Measurements from ENCODE around the gene ABHD16A.

The ABHD16A gene

DNA sequence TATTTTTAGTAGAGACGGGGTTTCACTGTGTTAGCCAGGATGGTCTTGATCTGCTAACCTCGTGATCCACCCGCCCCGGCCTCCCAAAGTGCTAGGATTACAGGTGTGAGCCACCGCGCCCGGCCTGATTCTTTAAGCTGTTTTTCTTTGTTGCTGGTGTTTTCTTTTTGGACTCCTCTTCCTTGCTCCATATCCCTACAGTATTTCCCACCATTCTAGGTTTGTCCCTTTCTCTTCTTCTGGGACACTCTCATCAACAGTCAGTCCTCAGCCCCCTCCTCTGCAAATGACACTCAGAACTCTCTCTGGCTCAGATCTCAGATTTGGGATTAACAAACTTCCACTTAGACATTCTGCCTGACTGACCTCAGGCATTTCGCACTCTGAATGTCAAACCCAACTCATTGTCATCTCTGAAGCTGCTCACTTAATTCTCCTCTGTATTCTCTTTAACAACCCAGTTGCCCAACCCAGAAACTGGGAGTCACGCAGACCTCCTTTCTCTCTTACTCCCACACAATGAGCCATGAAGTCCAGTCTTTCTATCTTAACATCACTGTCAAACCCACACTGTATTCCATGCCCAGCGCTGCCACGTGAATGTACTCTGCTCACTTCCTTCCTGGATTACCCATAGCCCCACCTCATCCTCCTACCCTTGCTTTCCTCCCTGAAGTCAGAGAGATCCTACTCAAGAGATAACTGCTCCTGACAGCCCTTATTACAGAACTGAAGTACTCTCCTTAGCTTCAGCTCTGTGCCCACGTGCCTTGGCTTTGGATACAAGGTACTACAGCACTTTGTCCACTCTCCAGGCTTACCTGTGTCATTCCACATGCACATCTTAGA, 22.6 kb upstream of the ABHD16A start:
- no peak for FAIRE-seq
- TF ChIP-seq, protein P1, sequence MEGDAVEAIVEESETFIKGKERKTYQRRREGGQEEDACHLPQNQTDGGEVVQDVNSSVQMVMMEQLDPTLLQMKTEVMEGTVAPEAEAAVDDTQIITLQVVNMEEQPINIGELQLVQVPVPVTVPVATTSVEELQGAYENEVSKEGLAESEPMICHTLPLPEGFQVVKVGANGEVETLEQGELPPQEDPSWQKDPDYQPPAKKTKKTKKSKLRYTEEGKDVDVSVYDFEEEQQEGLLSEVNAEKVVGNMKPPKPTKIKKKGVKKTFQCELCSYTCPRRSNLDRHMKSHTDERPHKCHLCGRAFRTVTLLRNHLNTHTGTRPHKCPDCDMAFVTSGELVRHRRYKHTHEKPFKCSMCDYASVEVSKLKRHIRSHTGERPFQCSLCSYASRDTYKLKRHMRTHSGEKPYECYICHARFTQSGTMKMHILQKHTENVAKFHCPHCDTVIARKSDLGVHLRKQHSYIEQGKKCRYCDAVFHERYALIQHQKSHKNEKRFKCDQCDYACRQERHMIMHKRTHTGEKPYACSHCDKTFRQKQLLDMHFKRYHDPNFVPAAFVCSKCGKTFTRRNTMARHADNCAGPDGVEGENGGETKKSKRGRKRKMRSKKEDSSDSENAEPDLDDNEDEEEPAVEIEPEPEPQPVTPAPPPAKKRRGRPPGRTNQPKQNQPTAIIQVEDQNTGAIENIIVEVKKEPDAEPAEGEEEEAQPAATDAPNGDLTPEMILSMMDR (IDR thresholded peaks at IDR 0.05; ENCODE audit: insufficient read depth, missing control alignments): no peak

DNA sequence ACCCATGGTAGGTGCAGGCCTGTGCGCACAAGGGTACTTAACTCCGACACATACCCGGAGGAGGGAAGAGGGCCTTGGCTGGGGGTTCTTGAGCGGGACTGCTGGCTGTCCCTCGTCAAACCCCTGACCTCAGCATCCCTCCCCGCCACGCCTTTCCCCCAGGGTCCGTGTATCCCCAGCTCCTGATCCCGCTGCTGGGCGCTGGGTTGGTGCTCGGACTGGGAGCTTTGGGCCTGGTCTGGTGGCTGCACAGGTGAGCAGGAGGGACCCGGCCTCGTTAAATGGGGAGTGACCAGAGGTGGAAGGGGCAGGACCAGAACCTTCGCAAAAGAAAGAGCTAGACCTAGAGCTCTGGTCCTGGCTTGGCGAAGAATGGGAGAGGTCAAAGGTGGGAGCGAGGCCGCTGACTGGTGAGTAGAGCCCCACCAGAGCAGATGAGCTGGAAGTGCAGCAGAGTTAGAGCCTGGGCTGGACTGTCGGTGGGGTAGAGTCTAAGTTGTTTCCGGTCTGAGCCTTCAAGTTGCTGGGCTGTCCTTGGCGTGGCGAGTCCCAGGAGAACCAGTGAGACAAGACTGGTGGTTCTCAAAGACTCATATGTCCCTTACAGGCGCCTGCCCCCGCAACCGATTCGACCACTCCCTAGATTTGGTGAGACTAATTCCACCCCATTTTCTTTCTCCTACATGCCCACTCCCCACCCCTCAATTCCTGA, 21.0 kb upstream of the ABHD16A start:
- FAIRE-seq: no peak
- DNase-seq (ENCODE audit: insufficient read length, low spot score): no peak
- TF ChIP-seq, protein P1 (IDR thresholded peaks at IDR 0.05; ENCODE audit: insufficient read depth, missing control alignments): no peak

More for the DNA sequence above, 22.6 kb upstream of the ABHD16A start:
- no peak for DNase-seq (ENCODE audit: insufficient read length, low spot score)

DNA sequence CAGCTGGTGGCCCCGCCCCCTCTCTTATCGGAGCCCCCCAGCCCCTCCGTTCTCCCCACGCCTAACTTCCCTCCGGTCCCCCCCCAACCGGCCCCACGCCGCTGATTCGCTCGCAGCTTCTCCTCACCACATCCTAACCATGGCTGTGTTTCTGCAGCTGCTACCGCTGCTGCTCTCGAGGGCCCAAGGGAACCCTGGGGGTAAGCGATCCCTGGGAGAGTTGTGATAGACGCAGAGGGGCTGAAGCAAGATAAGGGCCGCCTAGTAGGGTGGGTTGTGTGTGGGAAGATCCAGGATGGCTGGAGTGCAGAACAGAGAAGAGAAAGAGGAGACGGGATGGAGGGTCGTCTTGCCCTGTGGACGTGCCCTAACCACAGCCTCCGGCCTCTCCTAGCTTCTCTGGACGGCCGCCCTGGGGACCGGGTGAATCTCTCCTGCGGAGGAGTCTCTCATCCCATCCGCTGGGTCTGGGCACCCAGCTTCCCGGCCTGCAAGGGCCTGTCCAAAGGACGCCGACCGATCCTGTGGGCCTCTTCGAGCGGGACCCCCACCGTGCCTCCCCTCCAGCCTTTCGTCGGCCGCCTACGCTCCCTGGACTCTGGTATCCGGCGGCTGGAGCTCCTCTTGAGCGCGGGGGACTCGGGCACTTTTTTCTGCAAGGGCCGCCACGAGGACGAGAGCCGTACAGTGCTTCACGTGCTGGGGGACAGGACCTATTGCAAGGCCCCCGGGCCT, 20.3 kb upstream of the ABHD16A start, which contains the start of gene MPIG6B:
Gene MPIG6B, plus strand, starts transcription at position 129 of the 735 bp plus-strand sequence. Its CDS starts 11 bp downstream, at position 140.
- no peak for FAIRE-seq
- TF ChIP-seq, protein P1 (IDR thresholded peaks at IDR 0.05; ENCODE audit: insufficient read depth, missing control alignments): no peak
- DNase-seq (ENCODE audit: insufficient read length, low spot score): no peak

DNA sequence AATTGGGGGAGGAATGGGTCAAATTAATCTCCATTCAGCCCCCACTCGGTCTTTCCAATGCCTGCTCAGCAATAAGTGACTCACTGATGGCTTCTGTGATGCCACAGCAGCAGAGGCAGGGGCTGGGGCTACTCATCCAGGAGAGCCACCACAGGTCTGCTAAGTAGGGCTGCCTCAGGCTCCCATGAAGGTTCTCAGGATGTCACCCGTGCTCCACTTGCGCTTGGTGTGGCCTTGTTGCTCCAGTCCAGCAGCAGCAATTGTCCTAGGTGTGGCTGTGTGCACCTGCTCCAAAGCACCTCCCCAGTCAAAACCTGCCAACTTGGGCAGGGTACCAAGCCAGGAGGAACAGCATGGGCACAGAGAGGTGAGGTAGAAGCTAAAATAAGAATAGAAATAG, 19.0 kb upstream of the ABHD16A start:
- TF ChIP-seq, protein P1 (IDR thresholded peaks at IDR 0.05; ENCODE audit: insufficient read depth, missing control alignments): no peak
- DNase-seq (ENCODE audit: insufficient read length, low spot score): no peak
- FAIRE-seq: no peak

DNA sequence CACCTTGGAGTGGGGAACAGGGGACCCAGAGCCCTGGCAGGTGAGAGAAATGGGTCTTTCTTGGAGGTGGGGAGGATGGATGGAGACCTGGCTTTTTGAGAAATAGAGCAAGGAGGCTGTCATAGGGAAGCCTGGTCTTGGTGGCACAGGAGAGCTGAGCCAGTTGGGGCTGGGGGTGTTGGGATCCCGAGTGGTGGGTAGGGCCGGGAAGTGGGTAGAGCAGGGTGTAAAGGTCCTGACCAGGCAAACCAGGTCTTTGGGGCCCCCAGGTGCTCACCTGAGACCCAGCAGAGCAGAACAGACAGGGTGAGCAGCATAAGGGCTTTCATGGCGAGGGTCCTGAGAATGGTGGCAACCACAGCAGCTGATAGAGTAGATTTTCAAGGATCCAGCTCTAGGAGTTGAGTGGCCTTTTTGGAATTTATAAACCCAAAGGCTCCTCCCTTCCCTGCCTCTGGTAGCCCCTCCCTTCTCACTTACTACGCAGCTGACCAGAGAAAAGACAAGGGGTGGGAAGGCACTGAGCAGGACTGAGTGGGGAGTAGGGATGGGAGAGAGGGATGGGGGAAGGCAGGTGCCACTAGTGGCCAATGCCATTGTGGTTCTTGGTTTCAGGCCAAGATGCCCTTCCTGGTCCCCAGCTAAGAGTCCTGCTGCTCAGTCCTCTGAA, 18.4 kb upstream of the ABHD16A start, which contains the start of gene LY6G6C:
Gene LY6G6C, minus strand, starts transcription at position 396 of the 670 bp plus-strand sequence. Its CDS starts 67 bp downstream, at position 329.
- DNase-seq (ENCODE audit: insufficient read length, low spot score): no peak
- no peak for FAIRE-seq
- TF ChIP-seq, protein P1 (IDR thresholded peaks at IDR 0.05; ENCODE audit: insufficient read depth, missing control alignments): no peak

DNA sequence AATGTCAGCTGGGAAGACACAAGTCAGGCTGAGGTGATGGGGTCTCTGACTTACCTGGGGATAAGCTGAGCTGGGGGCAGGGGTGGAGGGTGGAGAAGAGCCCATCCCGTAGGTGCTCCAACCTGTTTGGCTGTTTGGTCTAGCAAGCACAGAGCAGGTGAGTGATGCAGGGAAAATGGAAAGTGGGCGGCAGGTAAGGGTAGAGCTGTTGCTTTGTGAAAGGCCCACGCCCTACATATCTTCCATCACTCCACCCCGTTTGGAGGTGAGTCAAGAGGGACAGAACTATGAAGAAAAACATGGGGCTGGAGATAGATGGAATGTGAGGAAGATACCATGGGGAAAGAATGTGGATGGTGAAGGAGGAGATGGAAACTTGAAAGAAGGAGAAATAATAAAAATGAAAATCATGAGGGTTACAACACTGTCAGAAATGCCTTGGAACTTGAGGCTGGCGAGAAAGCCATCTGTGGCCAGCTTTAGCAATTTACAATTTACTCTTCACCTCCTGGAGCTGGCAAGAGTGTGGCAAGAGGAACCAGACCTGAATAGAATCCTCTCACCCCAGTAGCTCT, 17.2 kb upstream of the ABHD16A start:
- FAIRE-seq (no peak), DNase-seq (ENCODE audit: insufficient read length, low spot score) (no peak)
- TF ChIP-seq, protein P1 (IDR thresholded peaks at IDR 0.05; ENCODE audit: insufficient read depth, missing control alignments): no peak
